NT2/D1 (cell line): ENCODE data around the gene ABCB11.

Experiments
- SUZ12 ChIP-seq: IDR thresholded peaks from 2 replicates; pipeline ENCODE4 v1.6.1; 2011; ENCODE audit not compliant: insufficient read length, insufficient read depth; ENCODE audit errors: extremely low read depth
- YY1 ChIP-seq: IDR thresholded peaks from 2 replicates; pipeline ENCODE4 v1.6.1; 2011; ENCODE audit not compliant: insufficient read length, insufficient read depth
- ZNF274 ChIP-seq: IDR thresholded peaks from 2 replicates; pipeline ENCODE4 v1.6.1; 2011; ENCODE audit warnings: mild to moderate bottlenecking, low read depth, low read length

DNA sequence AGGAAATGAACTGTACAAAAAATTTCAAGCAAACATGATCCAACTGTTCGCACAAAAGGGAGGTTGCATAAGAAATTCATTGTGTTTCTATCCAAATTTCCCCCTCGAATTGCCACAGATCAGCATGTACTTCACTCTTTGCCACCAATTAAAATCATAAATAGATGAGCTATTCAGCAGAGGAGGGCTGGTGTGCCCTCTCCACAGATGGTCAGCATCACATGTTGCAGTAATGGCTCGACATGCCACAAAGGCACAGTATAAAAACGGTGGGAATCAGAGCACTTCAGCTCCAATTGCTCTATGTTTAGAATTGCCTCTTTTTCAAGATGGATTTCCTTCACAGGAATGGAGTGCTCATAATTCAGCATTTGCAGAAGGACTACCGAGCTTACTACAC is 130.1 kb downstream of the ABCB11 start, which contains the start of gene G6PC2:
- TF ChIP-seq YY1, result no peak
- TF ChIP-seq SUZ12, result no peak
- no peak for TF ChIP-seq ZNF274
